NCI-H526 treated with DMSO at 0.1 percent for 48 hours (cell line): ENCODE results near the gene CNR2.
"Not testable (repeated sequence)": the region's sequence is repeated elsewhere in the genome, so short reads cannot be mapped to it uniquely, and the experiment has no call there.

Experiments
- DNase-seq: peaks from one replicate; lab custom pipeline; 2025; lab: John Stamatoyannopoulos, UW

Gene CNR2

GRCh38 chr1:23885222-23885621 is 27.9 kb downstream of the CNR2 start:
- DNase-seq: no peak

GRCh38 chr1:23882746-23883145 is 30.4 kb downstream of the CNR2 start:
- DNase-seq: no peak

GRCh38 chr1:23879809-23880208 is 33.4 kb downstream of the CNR2 start:
- no peak for DNase-seq

GRCh38 chr1:23878668-23879067 is 34.5 kb downstream of the CNR2 start:
- DNase-seq: no peak

- no peak for DNase-seq
These were observed 37.8 kb downstream of the CNR2 start for GRCh38 chr1:23875382-23875781.

GRCh38 chr1:23872421-23872820 is 40.7 kb downstream of the CNR2 start:
- no peak for DNase-seq

- DNase-seq: no peak
These were observed 44.1 kb downstream of the CNR2 start for GRCh38 chr1:23869051-23869450.

- DNase-seq: no peak
These were observed 44.6 kb downstream of the CNR2 start for GRCh38 chr1:23868557-23869016.

GRCh38 chr1:23867895-23868556 is 45.1 kb downstream of the CNR2 start, which contains the start of gene FUCA1:
Gene FUCA1 (minus strand): TSS chr1:23868290. CDS start chr1:23868286, 4 bp downstream.
- DNase-seq: peak; percentile 91

- no peak for DNase-seq
These were observed 45.6 kb downstream of the CNR2 start for GRCh38 chr1:23867542-23867894.

- DNase-seq: no peak
These were observed 47.6 kb downstream of the CNR2 start for GRCh38 chr1:23865543-23865930.

- DNase-seq: no peak
These were observed 48.2 kb downstream of the CNR2 start for GRCh38 chr1:23864801-23865542.

- no peak for DNase-seq
These were observed 50.5 kb downstream of the CNR2 start for GRCh38 chr1:23862640-23863039.

- DNase-seq: no peak
These were observed 58.6 kb downstream of the CNR2 start for GRCh38 chr1:23854568-23854967.

GRCh38 chr1:23853124-23853523 is 60.0 kb downstream of the CNR2 start:
- DNase-seq: not testable (repeated sequence)

- not testable (repeated sequence) for DNase-seq
These were observed 61.8 kb downstream of the CNR2 start for GRCh38 chr1:23851406-23851805.

- DNase-seq: no peak
These were observed 64.2 kb downstream of the CNR2 start for GRCh38 chr1:23848673-23849616.

GRCh38 chr1:23847482-23848095 is 65.6 kb downstream of the CNR2 start:
- DNase-seq: not testable (repeated sequence)

- no peak for DNase-seq
These were observed 68.0 kb downstream of the CNR2 start for GRCh38 chr1:23845163-23845562.

GRCh38 chr1:23843644-23844043 is 69.5 kb downstream of the CNR2 start:
- no peak for DNase-seq

GRCh38 chr1:23838401-23838866 is 74.7 kb downstream of the CNR2 start:
- DNase-seq: peak; percentile 12

GRCh38 chr1:23837908-23838307 is 75.3 kb downstream of the CNR2 start:
- no peak for DNase-seq
